Esophagus (tissue), 2 donors: ENCODE results near the gene BICDL2. TPM values are rescaled to one million over a fixed set of nuclear protein-coding genes. Genes with fewer than 3 reads are reported as not detected.

Experiments used
- H3K27ac ChIP-seq, 2 donors: one replicate each; pipeline ENCODE4 v1.5.1; 2013; ENCODE audit warnings: low read depth in 2 of 2, mild to moderate bottlenecking in 2 of 2, inconsistent platforms in 1 of 2, low read length in 1 of 2, moderate library complexity in 1 of 2
- H3K27me3 ChIP-seq, 2 donors: one replicate each; pipeline ENCODE4 v1.6.1; 2013; ENCODE audit warnings: low read length in 2 of 2, control low read depth in 1 of 2, mild to moderate bottlenecking in 1 of 2; ENCODE audit not compliant: insufficient read depth in 2 of 2, control insufficient read depth in 1 of 2
- H3K36me3 ChIP-seq, 2 donors: one replicate each; pipeline ENCODE4 v1.6.1; 2013; ENCODE audit warnings: low read length in 1 of 2; ENCODE audit not compliant: control insufficient read depth in 2 of 2, insufficient read depth in 2 of 2
- H3K4me1 ChIP-seq, 2 donors: one replicate each; pipeline ENCODE4 v1.6.1; 2013; ENCODE audit warnings: low read length in 1 of 2; ENCODE audit not compliant: control insufficient read depth in 2 of 2, insufficient read depth in 2 of 2
- H3K4me3 ChIP-seq, 2 donors: one replicate each; pipeline ENCODE4 v1.5.1; 2013; ENCODE audit warnings: low read length in 2 of 2, mild to moderate bottlenecking in 2 of 2, low read depth in 1 of 2, moderate library complexity in 1 of 2
- H3K9me3 ChIP-seq, 2 donors: one replicate each; pipeline ENCODE4 v1.6.1; 2013; ENCODE audit warnings: mild to moderate bottlenecking in 2 of 2, low read depth in 1 of 2, low read length in 1 of 2, moderate library complexity in 1 of 2; ENCODE audit not compliant: control insufficient read depth in 2 of 2, insufficient read depth in 1 of 2
- WGBS, 2 donors: extraction: QIAGEN DNeasy Blood & Tissue Kit; methylation state at CpG; one replicate each; pipeline ENCODE4 v1.1.7; 2013; 5-methylcytosine and 5-hydroxymethylcytosine counted together
- polyA plus RNA-seq, 2 donors: library from polyadenylated mRNA; stranded (reverse); fragments of 200-250 nt; gene quantifications; one replicate each; pipeline ENCODE4 v1.2.3, GENCODE V29; 2013
- donor health status: healthy with polysubstance abuse.
- donor health status: Bipolar disorder and iron deficiency.

The BICDL2 gene
- polyA plus RNA-seq, 2 donors: 144 to 149 TPM

DNA sequence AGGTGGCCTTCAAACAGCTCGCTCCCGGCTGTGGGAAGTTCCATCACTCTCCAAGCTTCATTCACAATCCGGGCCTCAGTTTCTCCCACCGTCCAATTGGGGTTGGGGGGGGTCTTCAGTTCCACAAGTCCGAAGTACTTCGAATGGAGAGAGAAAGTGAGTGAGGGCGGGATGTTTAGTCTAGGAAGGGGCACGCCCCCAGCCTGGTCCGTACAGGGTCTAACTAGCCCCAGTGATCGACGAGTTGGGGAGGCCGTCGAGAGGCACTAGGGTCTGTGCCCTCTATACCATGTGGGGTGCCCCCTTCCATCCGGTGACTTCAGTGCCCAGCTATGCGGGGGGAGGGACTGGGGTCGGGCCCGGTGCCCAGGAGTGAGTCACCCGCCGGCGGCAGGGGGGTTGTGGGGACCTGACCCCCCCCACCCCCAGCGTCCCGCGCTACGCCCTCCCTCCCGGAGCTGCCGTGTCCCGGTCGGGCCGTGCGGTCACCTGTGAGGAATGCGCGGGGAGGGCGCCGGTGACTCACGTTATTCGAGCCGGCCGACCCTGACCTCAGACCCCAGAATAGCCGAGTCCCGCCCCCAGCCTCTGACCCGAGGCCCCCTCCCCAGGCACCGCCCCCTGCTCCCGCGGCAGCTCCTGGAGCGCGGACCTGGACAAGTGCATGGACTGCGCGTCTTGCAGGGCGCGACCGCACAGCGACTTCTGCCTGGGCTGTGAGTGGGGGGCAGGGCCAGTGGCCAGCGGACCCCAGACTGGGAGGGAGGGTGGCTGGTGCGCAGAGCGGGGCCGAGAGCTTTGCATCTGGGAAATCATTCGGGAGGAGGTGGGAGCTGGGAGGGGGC, 15.9 kb downstream of the BICDL2 start:
- no peaks in the 10 kb centered on the region for H3K27me3 ChIP-seq
- peak overlapping the region; percentile 67 to 69 for H3K4me3 ChIP-seq
- H3K27ac ChIP-seq: peak overlapping the region; percentile 96 to 98
- H3K36me3 ChIP-seq: peaks cover 0 to 4% of the 10 kb centered on the region in 2 donors
- WGBS, 2 donors: 1% methylated on average over 55 to 57 of the region's 57 CpGs
- peaks cover 7 to 32% of the 10 kb centered on the region in 2 donors for H3K4me1 ChIP-seq
- H3K9me3 ChIP-seq: no peaks in the 10 kb centered on the region

DNA sequence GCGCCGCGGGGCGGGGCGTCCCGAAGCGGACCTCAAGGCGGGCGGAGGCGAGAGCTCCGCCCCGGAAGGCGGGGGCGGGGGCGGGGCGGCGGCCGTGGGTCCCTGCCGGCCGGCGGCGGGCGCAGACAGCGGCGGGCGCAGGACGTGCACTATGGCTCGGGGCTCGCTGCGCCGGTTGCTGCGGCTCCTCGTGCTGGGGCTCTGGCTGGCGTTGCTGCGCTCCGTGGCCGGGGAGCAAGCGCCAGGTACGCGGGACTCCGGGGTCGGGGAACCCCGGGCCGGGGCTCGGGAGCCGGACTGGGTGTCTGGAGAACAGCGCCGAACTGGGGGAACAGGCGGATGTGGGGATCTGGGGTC, 16.5 kb downstream of the BICDL2 start, which contains the start of gene TNFRSF12A:
TNFRSF12A (plus strand) TSS at position 122 of the 357 bp plus-strand sequence; CDS start at position 152, 30 bp downstream.
- H3K4me3 ChIP-seq: peak within 1 kb of the TSS; percentile 67 to 69
- no peaks in the 10 kb centered on the region for H3K27me3 ChIP-seq
- H3K9me3 ChIP-seq: no peaks in the 10 kb centered on the region
- H3K27ac ChIP-seq: peak within 1 kb of the TSS; percentile 96 to 98
- H3K4me1 ChIP-seq: peaks cover 7 to 32% of the 10 kb centered on the region in 2 donors
- no peaks in the 10 kb centered on the region for H3K36me3 ChIP-seq
- WGBS, 2 donors: 0 to 1% methylated on average over 41 to 49 of the region's 49 CpGs

DNA sequence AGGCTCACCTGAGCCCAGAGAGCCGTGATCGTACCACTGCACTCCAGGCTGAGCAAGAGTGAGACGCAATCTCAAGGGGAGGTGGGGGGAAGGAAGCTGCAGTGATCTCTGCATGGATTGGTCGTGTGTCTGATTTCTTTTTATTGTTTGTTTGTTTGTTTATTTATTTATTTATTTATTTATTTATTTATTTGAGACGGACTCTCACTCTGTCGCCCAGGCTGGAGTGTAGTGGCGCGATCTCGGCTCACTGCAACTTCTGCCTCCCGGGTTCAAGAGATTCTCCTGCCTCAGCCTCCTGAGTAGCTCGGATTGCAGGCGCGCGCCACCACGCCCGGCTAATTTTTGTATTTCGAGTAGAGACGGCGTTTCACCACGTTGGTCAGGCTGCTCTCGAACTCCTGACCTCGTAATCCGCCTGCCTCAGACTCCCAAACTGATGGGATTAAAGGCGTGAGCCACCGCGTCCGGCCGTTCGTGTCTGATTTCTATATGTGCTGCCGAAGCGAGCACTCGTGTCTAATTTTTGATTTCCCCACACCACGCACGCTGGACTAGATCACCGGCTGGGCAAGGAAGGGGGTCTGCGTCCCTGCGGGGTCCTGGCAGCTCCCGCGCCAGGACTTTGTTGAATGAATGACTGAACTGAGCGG, 17.0 kb downstream of the BICDL2 start:
- Histone ChIP-seq H3K4me3 (peak overlapping the region; percentile 35 to 67), H3K9me3 (no peaks in the 10 kb centered on the region), H3K27me3 (no peaks in the 10 kb centered on the region), H3K36me3 (no peaks in the 10 kb centered on the region), H3K4me1 (peaks cover 7 to 32% of the 10 kb centered on the region in 2 donors), H3K27ac (no peak overlapping the region)
- WGBS, 2 donors: 29 to 30% methylated on average over 40 of the region's 40 CpGs

DNA sequence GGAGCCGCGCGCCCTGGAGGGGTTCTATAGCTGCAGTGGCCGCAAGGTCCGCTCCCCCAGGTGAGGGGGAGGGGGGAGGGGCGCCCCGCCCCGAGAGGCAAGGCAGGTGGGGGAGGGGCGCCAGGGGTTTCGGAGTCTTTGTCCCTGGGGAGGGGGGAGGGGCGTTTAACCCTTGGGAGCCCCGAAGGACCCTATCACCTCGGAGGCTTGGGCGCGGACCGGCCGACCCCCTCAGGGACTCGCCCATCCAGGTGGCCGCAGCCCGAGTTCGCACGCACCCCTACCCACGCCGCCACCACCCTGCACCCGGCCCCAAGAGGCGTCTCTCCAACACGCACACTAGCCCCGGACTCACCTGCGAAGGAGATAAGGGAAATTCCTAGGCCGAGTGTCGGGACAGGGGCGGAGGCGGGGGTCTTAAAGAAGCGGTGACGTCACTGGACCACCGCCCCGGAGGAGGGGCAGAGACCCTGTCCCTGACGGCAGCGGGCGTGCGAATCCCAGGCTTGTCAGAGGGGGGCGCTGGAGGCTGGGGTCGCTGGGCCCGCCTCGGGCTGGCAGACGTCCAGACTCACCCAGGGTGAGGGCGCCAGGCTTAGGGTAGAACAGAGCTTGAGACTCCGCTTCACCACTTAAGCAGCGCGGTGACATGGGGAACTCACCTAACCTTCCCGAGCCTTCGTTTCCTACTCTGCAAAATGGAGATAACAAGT, 18.8 kb downstream of the BICDL2 start, which contains the start of gene CLDN6:
CLDN6 (minus strand) TSS at position 390 of the 713 bp plus-strand sequence. CDS start 2,162 bp downstream, outside the sequence.
- Histone ChIP-seq H3K4me1 (peaks cover 3 to 23% of the 10 kb centered on the region in 2 donors), H3K36me3 (no peaks in the 10 kb centered on the region), H3K4me3 (no peak within 1 kb of the TSS), H3K27me3 (no peaks in the 10 kb centered on the region), H3K9me3 (no peaks in the 10 kb centered on the region), H3K27ac (no peak within 1 kb of the TSS)
- 13 to 14% methylated on average over 50 to 52 of the region's 52 CpGs for WGBS, 2 donors

DNA sequence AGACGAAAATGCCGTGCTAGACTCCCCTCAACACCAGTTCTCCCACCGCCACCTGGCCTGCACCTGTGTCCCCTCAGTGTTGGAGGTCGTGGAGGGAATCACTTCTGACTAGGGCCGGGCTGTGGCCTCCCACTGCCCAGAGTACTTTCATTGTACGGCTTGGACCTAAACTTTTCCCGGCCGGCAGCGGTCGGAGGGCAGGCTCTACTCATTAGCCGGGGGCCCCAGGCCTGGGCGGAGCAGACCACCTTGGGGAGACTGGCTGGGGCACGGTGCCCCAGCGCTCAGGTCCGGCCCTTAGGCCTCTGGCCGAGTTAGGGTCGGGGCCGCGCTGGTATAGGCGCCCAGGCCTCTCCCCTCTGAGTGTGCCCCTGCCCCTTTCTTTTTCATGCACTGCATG, 19.4 kb downstream of the BICDL2 start:
- no peaks in the 10 kb centered on the region for H3K9me3 ChIP-seq
- peaks cover 0 to 17% of the 10 kb centered on the region in 2 donors for H3K4me1 ChIP-seq
- 68 to 76% methylated on average over 17 to 20 of the region's 20 CpGs for WGBS, 2 donors
- no peak overlapping the region for H3K27ac ChIP-seq
- H3K36me3 ChIP-seq: no peaks in the 10 kb centered on the region
- H3K4me3 ChIP-seq: no peak overlapping the region
- no peaks in the 10 kb centered on the region for H3K27me3 ChIP-seq

DNA sequence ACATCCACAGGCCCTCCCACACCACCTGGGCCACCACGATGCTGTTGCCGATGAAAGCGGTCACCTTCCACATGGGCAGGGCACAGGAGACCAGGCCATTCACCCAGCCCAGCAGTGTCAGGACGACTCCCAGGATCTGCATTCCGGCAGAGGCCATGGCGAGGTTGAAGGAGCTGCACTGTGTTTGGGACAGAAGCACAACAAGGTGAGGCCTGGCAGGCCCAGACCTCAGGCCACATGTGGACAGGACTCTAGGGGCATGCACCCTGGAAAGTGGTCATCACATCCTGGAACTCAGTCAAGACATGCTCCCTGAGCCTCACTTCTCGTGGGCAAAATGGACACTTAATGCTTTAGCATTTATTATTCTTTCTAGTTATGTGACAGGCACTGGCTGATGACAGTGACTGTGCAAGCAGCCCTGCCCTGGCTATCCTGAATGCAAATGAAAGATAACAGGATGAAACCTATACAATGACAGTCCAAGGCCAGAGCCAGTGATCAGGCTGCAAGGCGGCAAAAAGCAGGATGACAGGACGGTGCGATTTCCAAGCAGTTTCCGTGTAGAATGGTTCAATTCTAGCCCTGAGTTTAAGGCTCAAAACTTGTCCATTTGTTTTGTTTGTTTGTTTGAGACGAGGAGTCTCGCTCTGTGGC, 20.8 kb downstream of the BICDL2 start:
- Histone ChIP-seq H3K9me3 (no peaks in the 10 kb centered on the region), H3K36me3 (no peaks in the 10 kb centered on the region), H3K27ac (no peak overlapping the region), H3K4me1 (peaks cover 0 to 6% of the 10 kb centered on the region in 2 donors), H3K27me3 (peaks cover 0 to 4% of the 10 kb centered on the region in 2 donors), H3K4me3 (no peak overlapping the region)
- 85 to 86% methylated on average over 13 of the region's 13 CpGs for WGBS, 2 donors

DNA sequence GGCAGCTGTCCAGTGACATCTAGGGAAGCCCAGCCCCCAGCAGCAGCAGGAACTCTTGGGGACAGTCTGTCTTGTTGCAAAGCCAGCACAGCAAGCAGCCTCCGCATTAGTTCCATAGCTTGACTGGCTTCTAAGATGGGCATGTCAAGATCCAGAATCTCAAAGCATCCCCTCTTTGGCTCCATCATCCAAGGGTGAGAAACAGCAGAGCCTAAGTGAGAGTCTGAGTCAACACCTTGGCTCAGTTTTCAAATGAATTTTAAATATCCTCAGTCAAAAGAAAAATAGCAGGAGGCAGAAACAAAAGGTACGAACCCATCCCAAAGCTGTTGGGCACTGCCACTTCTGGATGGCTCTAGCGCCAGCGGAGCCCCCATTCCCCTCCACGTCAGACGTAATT, 21.8 kb downstream of the BICDL2 start:
- Histone ChIP-seq H3K4me1 (peaks cover 0 to 6% of the 10 kb centered on the region in 2 donors), H3K4me3 (no peak overlapping the region), H3K9me3 (no peaks in the 10 kb centered on the region), H3K27ac (no peak overlapping the region), H3K36me3 (no peaks in the 10 kb centered on the region), H3K27me3 (peaks cover 0 to 4% of the 10 kb centered on the region in 2 donors)
- 82 to 83% methylated on average over 6 of the region's 6 CpGs for WGBS, 2 donors

DNA sequence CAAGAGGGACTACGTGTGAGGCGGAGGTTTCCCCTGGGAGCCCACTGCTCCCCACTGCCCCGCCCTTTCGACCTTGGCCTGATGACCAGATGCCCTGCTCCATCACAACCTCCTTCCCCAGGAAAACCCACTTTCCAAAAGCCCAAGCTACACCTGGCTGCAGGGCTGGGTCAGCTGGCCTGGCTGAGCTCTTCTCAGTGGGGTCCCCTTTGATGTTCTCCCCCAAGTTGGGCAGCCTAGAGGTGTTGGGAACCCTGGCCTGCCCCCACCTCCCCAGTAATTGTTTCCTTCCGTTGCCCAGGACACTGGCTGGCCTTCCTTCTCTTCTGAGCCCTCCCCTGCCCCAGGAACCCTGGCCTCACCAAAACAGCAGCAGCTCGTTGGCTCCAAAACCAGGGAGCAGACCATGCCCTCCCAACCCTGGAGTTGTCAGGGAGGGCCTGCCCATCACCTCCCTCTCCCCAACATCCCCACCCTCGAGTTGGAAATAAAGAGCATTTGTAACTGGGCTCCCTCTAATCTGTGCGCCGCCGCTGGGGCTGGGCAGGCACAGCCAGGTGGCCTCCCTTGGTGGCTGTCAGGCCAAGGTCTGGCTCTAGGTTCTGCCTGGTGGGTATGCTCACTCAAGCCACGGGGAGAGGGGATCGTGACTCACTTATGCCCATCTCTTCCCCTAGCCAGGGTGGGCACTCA, 22.6 kb downstream of the BICDL2 start:
- H3K27me3 ChIP-seq: peaks cover 0 to 4% of the 10 kb centered on the region in 2 donors
- 59 to 66% methylated on average over 12 of the region's 12 CpGs for WGBS, 2 donors

More for the DNA sequence above, 22.6 kb downstream of the BICDL2 start:
- Histone ChIP-seq H3K36me3 (no peaks in the 10 kb centered on the region), H3K9me3 (no peaks in the 10 kb centered on the region), H3K4me1 (peaks cover 0 to 3% of the 10 kb centered on the region in 2 donors), H3K4me3 (no peak overlapping the region), H3K27ac (no peak overlapping the region)
